ENCODE measurements around the gene KANSL1.

Gene KANSL1

GRCh38 chr17:45982791-45983613 is 210.2 kb downstream of the KANSL1 start:
- no peak overlapping the region for H3K27ac ChIP-seq (ENCODE audit: low read depth in 2 of 2, low read length in 2 of 2)
- no peaks in the 10 kb centered on the region for H3K9me3 ChIP-seq (ENCODE audit: control insufficient read depth in 2 of 2, low read length in 2 of 2)
- H3K27me3 ChIP-seq (ENCODE audit: control insufficient read depth in 2 of 2, insufficient read depth in 2 of 2, low read length in 2 of 2) = peaks cover 0 to 4% of the 10 kb centered on the region in 2 donors
- no peak overlapping the region for H3K4me3 ChIP-seq (ENCODE audit: low read length in 2 of 2)
- no peaks in the 10 kb centered on the region for H3K36me3 ChIP-seq (ENCODE audit: control insufficient read depth in 2 of 2, insufficient read depth in 2 of 2, low read length in 2 of 2)
- H3K9ac ChIP-seq (ENCODE audit: low read depth in 1 of 2, low read length in 2 of 2) = no peak overlapping the region
- H3K4me1 ChIP-seq (ENCODE audit: control insufficient read depth in 2 of 2, insufficient read depth in 2 of 2, low read length in 2 of 2) = no peaks in the 10 kb centered on the region

- no peak overlapping the region for H3K9ac ChIP-seq (ENCODE audit: low read depth in 1 of 2, low read length in 2 of 2)
- no peak overlapping the region for H3K4me3 ChIP-seq (ENCODE audit: low read length in 2 of 2)
- no peaks in the 10 kb centered on the region for H3K4me1 ChIP-seq (ENCODE audit: control insufficient read depth in 2 of 2, insufficient read depth in 2 of 2, low read length in 2 of 2)
- H3K9me3 ChIP-seq (ENCODE audit: control insufficient read depth in 2 of 2, low read length in 2 of 2) = no peaks in the 10 kb centered on the region
- no peak overlapping the region for H3K27ac ChIP-seq (ENCODE audit: low read depth in 2 of 2, low read length in 2 of 2)
- peaks cover 0 to 4% of the 10 kb centered on the region in 2 donors for H3K27me3 ChIP-seq (ENCODE audit: control insufficient read depth in 2 of 2, insufficient read depth in 2 of 2, low read length in 2 of 2)
- no peaks in the 10 kb centered on the region for H3K36me3 ChIP-seq (ENCODE audit: control insufficient read depth in 2 of 2, insufficient read depth in 2 of 2, low read length in 2 of 2)
Observed at GRCh38 chr17:45981306-45981705, 211.9 kb downstream of the KANSL1 start.

- Histone ChIP-seq H3K4me3 (ENCODE audit: low read length in 2 of 2) (no peak overlapping the region), H3K9ac (ENCODE audit: low read depth in 1 of 2, low read length in 2 of 2) (no peak overlapping the region), H3K27me3 (ENCODE audit: control insufficient read depth in 2 of 2, insufficient read depth in 2 of 2, low read length in 2 of 2) (peaks cover 0 to 4% of the 10 kb centered on the region in 2 donors), H3K9me3 (ENCODE audit: control insufficient read depth in 2 of 2, low read length in 2 of 2) (no peaks in the 10 kb centered on the region), H3K4me1 (ENCODE audit: control insufficient read depth in 2 of 2, insufficient read depth in 2 of 2, low read length in 2 of 2) (no peaks in the 10 kb centered on the region), H3K36me3 (ENCODE audit: control insufficient read depth in 2 of 2, insufficient read depth in 2 of 2, low read length in 2 of 2) (no peaks in the 10 kb centered on the region), H3K27ac (ENCODE audit: low read depth in 2 of 2, low read length in 2 of 2) (no peak overlapping the region)
Observed at GRCh38 chr17:45980855-45981254, 212.4 kb downstream of the KANSL1 start.
